WTC11 (cell line): Measurements from ENCODE around the gene C4BPA. TPM values are rescaled to one million over a fixed set of nuclear protein-coding genes. Genes with fewer than 3 reads are reported as not detected.

Experiments used
- ATAC-seq: fragments of 200-7000 bp; cut with Tn5 transposase; 2 replicates; pipeline ENCODE4 v1.10.0; 2021; ENCODE audit warnings: mild to moderate bottlenecking, moderate library complexity
- CTCF ChIA-PET: fragments of 300-600 bp; sonication (Branson Sonifier 250); formaldehyde crosslinking; loops from one replicate; lab custom pipeline; 2021; ENCODE audit warnings: antibody characterized with exemption; lab: Charles Lee
- POLR2A ChIA-PET: fragments of 350-600 bp; sonication (Branson Sonifier 250); formaldehyde crosslinking; loops from one replicate; lab custom pipeline; 2021; ENCODE audit warnings: antibody characterized with exemption; lab: Charles Lee
- DNase-seq: peaks from one replicate; pipeline ENCODE4 v3.0.0; 2021; ENCODE audit warnings: low spot score
- H3K27ac Mint-ChIP-seq: 2 replicates; pipeline ENCODE4 v1.8.0; 2021; ENCODE audit warnings: mixed read lengths
- H3K27me3 Mint-ChIP-seq: 2 replicates; pipeline ENCODE4 v1.8.0; 2021; ENCODE audit warnings: low read depth, mild to moderate bottlenecking, moderate library complexity, mixed read lengths
- H3K36me3 Mint-ChIP-seq: 2 replicates; pipeline ENCODE4 v1.8.0; 2021; ENCODE audit warnings: mixed read lengths
- H3K4me1 Mint-ChIP-seq: 2 replicates; pipeline ENCODE4 v1.8.0; 2022; ENCODE audit warnings: mixed read lengths
- H3K4me3 Mint-ChIP-seq: 2 replicates; pipeline ENCODE4 v1.8.0; 2021; ENCODE audit warnings: mild to moderate bottlenecking, moderate library complexity, mixed read lengths
- H3K9me3 Mint-ChIP-seq: 2 replicates; pipeline ENCODE4 v1.8.0; 2021; ENCODE audit warnings: mixed read lengths
- CBFB ChIP-seq: sonication (generic); formaldehyde crosslinking; IDR thresholded peaks from 2 replicates; pipeline ENCODE4 v1.8.1; 2022; ENCODE audit warnings: mild to moderate bottlenecking, low read depth, missing genetic modification reagents
- CREM ChIP-seq: sonication (generic); formaldehyde crosslinking; IDR thresholded peaks from 2 replicates; pipeline ENCODE4 v1.8.1; 2022; ENCODE audit warnings: mild to moderate bottlenecking, missing genetic modification reagents, moderate library complexity
- ELF4 ChIP-seq: sonication (generic); formaldehyde crosslinking; IDR thresholded peaks from 2 replicates; pipeline ENCODE4 v1.8.1; 2022; ENCODE audit warnings: low read depth, mild to moderate bottlenecking, moderate library complexity, missing genetic modification reagents
- GRHL2 ChIP-seq: fragments of 250-450 bp; sonication (Bioruptor Pico); IDR thresholded peaks from 2 replicates; pipeline ENCODE4 v1.8.0; 2022; ENCODE audit warnings: mild to moderate bottlenecking, moderate library complexity; ENCODE audit not compliant: insufficient replicate concordance, severe bottlenecking
- GTF2I ChIP-seq: fragments of 250-450 bp; sonication (Bioruptor Pico); conservative IDR thresholded peaks from 2 replicates; pipeline ENCODE4 v1.4.0; 2021; ENCODE audit warnings: mild to moderate bottlenecking
- JAZF1 ChIP-seq: fragments of 250-450 bp; sonication (Bioruptor Pico); IDR thresholded peaks from 2 replicates; pipeline ENCODE4 v1.9.0; 2021; ENCODE audit warnings: moderate library complexity, mild to moderate bottlenecking, inconsistent platforms
- MAX ChIP-seq: sonication (generic); formaldehyde crosslinking; IDR thresholded peaks from 2 replicates; pipeline ENCODE4 v1.8.0; 2022; ENCODE audit warnings: mild to moderate bottlenecking, missing genetic modification reagents
- NFATC4 ChIP-seq: fragments of 250-450 bp; sonication (Bioruptor Pico); IDR thresholded peaks from 2 replicates; pipeline ENCODE4 v1.9.0; 2021; ENCODE audit warnings: mild to moderate bottlenecking
- NFYB ChIP-seq: sonication (generic); formaldehyde crosslinking; conservative IDR thresholded peaks from 2 replicates; pipeline ENCODE4 v1.8.0; 2022; ENCODE audit warnings: low read depth, missing genetic modification reagents
- NR1H2 ChIP-seq: sonication (generic); formaldehyde crosslinking; IDR thresholded peaks from 2 replicates; pipeline ENCODE4 v1.9.0; 2021; ENCODE audit warnings: mild to moderate bottlenecking, moderate library complexity, missing genetic modification reagents
- NR3C1 ChIP-seq: sonication (generic); formaldehyde crosslinking; conservative IDR thresholded peaks from 2 replicates; pipeline ENCODE4 v1.8.1; 2023; ENCODE audit warnings: low read depth, mild to moderate bottlenecking, missing genetic modification reagents
- OVOL2 ChIP-seq: fragments of 250-450 bp; sonication (Bioruptor Pico); IDR thresholded peaks from 2 replicates; pipeline ENCODE4 v1.9.0; 2021; ENCODE audit warnings: mild to moderate bottlenecking, borderline replicate concordance
- RORB ChIP-seq: fragments of 250-450 bp; sonication (Bioruptor Pico); IDR thresholded peaks from 2 replicates; pipeline ENCODE4 v1.9.0; 2021; ENCODE audit warnings: mild to moderate bottlenecking
- ZBTB43 ChIP-seq: sonication (generic); formaldehyde crosslinking; IDR thresholded peaks from 2 replicates; pipeline ENCODE4 v1.8.1; 2023; ENCODE audit warnings: mild to moderate bottlenecking, missing genetic modification reagents
- ZMAT4 ChIP-seq: fragments of 250-450 bp; sonication (Bioruptor Pico); IDR thresholded peaks from 2 replicates; pipeline ENCODE4 v1.9.0; 2021; ENCODE audit warnings: mild to moderate bottlenecking
- ZNF281 ChIP-seq: sonication (generic); formaldehyde crosslinking; IDR thresholded peaks from 2 replicates; pipeline ENCODE4 v1.8.0; 2023; ENCODE audit warnings: mild to moderate bottlenecking, missing genetic modification reagents
- ZNF416 ChIP-seq: fragments of 250-450 bp; sonication (Bioruptor Pico); IDR thresholded peaks from 2 replicates; pipeline ENCODE4 v1.9.0; 2021; ENCODE audit warnings: mild to moderate bottlenecking, inconsistent platforms
- ZNF423 ChIP-seq: fragments of 250-450 bp; sonication (Bioruptor Pico); IDR thresholded peaks from 2 replicates; pipeline ENCODE4 v2.1.2; 2022; ENCODE audit warnings: mild to moderate bottlenecking, moderate library complexity
- total RNA-seq: library from RNA; stranded (reverse); gene quantifications from 3 replicates; pipeline ENCODE4 v1.2.3, GENCODE V29; 2021
- TF ChIP-seq, protein P1 (sequence below): sonication (generic); formaldehyde crosslinking; IDR thresholded peaks from 2 replicates; pipeline ENCODE4 v1.8.1; 2023; ENCODE audit warnings: mild to moderate bottlenecking, moderate library complexity, missing genetic modification reagents
- TF ChIP-seq, protein P2 (sequence below): sonication (generic); formaldehyde crosslinking; IDR thresholded peaks from 2 replicates; pipeline ENCODE4 v1.8.1; 2022; ENCODE audit warnings: low read depth, mild to moderate bottlenecking, moderate library complexity, missing genetic modification reagents, borderline replicate concordance
- TF ChIP-seq, protein P3 (sequence below): sonication (generic); formaldehyde crosslinking; IDR thresholded peaks from 2 replicates; pipeline ENCODE4 v1.8.0; 2022; ENCODE audit warnings: missing genetic modification reagents
- TF ChIP-seq, protein P4 (sequence below): sonication (generic); formaldehyde crosslinking; IDR thresholded peaks from 2 replicates; pipeline ENCODE4 v1.8.0; 2022; ENCODE audit warnings: mild to moderate bottlenecking, missing genetic modification reagents
- TF ChIP-seq, protein P5 (sequence below): sonication (generic); formaldehyde crosslinking; IDR thresholded peaks from 2 replicates; pipeline ENCODE4 v1.8.0; 2023; ENCODE audit warnings: missing genetic modification reagents
- TF ChIP-seq, protein P6 (sequence below): sonication (generic); formaldehyde crosslinking; IDR thresholded peaks from 2 replicates; pipeline ENCODE4 v1.8.1; 2023; ENCODE audit warnings: mild to moderate bottlenecking, missing genetic modification reagents, moderate library complexity

Gene C4BPA
- total RNA-seq, 1 experiment from 2014 or later, result 0.39 TPM

DNA sequence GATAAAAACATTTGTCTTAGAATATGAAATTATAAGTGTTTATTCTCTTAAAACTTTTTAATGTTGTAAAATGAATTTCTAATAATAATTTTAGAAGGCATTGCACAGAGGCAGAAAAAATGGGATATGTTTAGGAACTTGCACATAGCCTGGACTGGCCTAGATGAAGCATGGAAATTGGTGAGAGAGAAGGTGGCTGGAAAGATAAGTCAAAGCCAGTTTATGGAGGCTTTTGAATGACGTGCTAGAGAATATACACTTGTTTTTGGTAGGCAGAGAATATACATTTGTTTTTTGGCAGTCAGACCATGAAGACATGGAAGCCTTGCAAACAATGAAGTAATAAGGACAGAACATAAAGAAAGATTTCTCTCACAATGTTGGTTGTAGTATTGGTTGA, 2.3 kb upstream of the C4BPA start (continued):
- TF ChIP-seq MAX (CRISPR knock-in tag) (no peak), NR3C1 (CRISPR knock-in tag) (no peak), ELF4 (no peak), CREM (no peak), GRHL2 (CRISPR knock-in tag) (no peak), OVOL2 (CRISPR knock-in tag) (no peak), ZNF281 (no peak)
- TF ChIP-seq, protein P1, sequence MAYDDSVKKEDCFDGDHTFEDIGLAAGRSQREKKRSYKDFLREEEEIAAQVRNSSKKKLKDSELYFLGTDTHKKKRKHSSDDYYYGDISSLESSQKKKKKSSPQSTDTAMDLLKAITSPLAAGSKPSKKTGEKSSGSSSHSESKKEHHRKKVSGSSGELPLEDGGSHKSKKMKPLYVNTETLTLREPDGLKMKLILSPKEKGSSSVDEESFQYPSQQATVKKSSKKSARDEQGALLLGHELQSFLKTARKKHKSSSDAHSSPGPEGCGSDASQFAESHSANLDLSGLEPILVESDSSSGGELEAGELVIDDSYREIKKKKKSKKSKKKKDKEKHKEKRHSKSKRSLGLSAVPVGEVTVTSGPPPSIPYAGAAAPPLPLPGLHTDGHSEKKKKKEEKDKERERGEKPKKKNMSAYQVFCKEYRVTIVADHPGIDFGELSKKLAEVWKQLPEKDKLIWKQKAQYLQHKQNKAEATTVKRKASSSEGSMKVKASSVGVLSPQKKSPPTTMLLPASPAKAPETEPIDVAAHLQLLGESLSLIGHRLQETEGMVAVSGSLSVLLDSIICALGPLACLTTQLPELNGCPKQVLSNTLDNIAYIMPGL (CRISPR knock-in tag), result no peak

GRCh38 chr1:207102146-207102545, 1.9 kb upstream of the C4BPA start:
- CTCF ChIA-PET, result no interaction called here
- peaks cover 12% of the 10 kb centered on the region for H3K36me3 Mint-ChIP-seq
- TF ChIP-seq NFYB, result no peak
- TF ChIP-seq RORB (CRISPR knock-in tag), result no peak
- TF ChIP-seq, protein P2, sequence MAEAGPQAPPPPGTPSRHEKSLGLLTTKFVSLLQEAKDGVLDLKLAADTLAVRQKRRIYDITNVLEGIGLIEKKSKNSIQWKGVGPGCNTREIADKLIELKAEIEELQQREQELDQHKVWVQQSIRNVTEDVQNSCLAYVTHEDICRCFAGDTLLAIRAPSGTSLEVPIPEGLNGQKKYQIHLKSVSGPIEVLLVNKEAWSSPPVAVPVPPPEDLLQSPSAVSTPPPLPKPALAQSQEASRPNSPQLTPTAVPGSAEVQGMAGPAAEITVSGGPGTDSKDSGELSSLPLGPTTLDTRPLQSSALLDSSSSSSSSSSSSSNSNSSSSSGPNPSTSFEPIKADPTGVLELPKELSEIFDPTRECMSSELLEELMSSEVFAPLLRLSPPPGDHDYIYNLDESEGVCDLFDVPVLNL, result no peak
- no peak for TF ChIP-seq ZNF423 (CRISPR knock-in tag)
- TF ChIP-seq GTF2I (CRISPR knock-in tag), result no peak
- TF ChIP-seq, protein P3, sequence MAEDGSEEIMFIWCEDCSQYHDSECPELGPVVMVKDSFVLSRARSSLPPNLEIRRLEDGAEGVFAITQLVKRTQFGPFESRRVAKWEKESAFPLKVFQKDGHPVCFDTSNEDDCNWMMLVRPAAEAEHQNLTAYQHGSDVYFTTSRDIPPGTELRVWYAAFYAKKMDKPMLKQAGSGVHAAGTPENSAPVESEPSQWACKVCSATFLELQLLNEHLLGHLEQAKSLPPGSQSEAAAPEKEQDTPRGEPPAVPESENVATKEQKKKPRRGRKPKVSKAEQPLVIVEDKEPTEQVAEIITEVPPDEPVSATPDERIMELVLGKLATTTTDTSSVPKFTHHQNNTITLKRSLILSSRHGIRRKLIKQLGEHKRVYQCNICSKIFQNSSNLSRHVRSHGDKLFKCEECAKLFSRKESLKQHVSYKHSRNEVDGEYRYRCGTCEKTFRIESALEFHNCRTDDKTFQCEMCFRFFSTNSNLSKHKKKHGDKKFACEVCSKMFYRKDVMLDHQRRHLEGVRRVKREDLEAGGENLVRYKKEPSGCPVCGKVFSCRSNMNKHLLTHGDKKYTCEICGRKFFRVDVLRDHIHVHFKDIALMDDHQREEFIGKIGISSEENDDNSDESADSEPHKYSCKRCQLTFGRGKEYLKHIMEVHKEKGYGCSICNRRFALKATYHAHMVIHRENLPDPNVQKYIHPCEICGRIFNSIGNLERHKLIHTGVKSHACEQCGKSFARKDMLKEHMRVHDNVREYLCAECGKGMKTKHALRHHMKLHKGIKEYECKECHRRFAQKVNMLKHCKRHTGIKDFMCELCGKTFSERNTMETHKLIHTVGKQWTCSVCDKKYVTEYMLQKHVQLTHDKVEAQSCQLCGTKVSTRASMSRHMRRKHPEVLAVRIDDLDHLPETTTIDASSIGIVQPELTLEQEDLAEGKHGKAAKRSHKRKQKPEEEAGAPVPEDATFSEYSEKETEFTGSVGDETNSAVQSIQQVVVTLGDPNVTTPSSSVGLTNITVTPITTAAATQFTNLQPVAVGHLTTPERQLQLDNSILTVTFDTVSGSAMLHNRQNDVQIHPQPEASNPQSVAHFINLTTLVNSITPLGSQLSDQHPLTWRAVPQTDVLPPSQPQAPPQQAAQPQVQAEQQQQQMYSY (CRISPR knock-in tag), result no peak
- TF ChIP-seq, protein P4, sequence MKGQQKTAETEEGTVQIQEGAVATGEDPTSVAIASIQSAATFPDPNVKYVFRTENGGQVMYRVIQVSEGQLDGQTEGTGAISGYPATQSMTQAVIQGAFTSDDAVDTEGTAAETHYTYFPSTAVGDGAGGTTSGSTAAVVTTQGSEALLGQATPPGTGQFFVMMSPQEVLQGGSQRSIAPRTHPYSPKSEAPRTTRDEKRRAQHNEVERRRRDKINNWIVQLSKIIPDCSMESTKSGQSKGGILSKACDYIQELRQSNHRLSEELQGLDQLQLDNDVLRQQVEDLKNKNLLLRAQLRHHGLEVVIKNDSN (CRISPR knock-in tag), result no peak
- TF ChIP-seq, protein P5, sequence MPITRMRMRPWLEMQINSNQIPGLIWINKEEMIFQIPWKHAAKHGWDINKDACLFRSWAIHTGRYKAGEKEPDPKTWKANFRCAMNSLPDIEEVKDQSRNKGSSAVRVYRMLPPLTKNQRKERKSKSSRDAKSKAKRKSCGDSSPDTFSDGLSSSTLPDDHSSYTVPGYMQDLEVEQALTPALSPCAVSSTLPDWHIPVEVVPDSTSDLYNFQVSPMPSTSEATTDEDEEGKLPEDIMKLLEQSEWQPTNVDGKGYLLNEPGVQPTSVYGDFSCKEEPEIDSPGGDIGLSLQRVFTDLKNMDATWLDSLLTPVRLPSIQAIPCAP, result no peak
- no peak for TF ChIP-seq NR1H2 (CRISPR knock-in tag)
- no peak for TF ChIP-seq ZMAT4
- TF ChIP-seq, protein P6, sequence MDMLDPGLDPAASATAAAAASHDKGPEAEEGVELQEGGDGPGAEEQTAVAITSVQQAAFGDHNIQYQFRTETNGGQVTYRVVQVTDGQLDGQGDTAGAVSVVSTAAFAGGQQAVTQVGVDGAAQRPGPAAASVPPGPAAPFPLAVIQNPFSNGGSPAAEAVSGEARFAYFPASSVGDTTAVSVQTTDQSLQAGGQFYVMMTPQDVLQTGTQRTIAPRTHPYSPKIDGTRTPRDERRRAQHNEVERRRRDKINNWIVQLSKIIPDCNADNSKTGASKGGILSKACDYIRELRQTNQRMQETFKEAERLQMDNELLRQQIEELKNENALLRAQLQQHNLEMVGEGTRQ (CRISPR knock-in tag), result no peak
- TF ChIP-seq ZBTB43 (CRISPR knock-in tag), result no peak
- TF ChIP-seq NFATC4 (CRISPR knock-in tag), result no peak
- no peak for TF ChIP-seq CBFB (CRISPR knock-in tag)
- no peak for TF ChIP-seq ZNF416
- no peak for TF ChIP-seq JAZF1 (CRISPR knock-in tag)
- TF ChIP-seq, all 79 proteins: peak for 0
- no peak overlapping the region for H3K4me3 Mint-ChIP-seq
- H3K9me3 Mint-ChIP-seq, result peaks cover 17% of the 10 kb centered on the region
- POLR2A ChIA-PET, result no interaction called here
- peaks cover 5% of the 10 kb centered on the region for H3K4me1 Mint-ChIP-seq
- no peak overlapping the region for H3K27ac Mint-ChIP-seq
- ATAC-seq, result no peak
- DNase-seq, result no peak
- H3K27me3 Mint-ChIP-seq, result peaks cover 7% of the 10 kb centered on the region
